CD4-positive, alpha-beta T cell treated with Interleukin-4 for 1 hour (primary cell): ENCODE data around the gene EXT2.

Experiments used
- DNase-seq, 2 donors: peaks; one replicate each; pipeline ENCODE4 v3.0.0-alpha.2; 2020 to 2022

The EXT2 gene

DNA sequence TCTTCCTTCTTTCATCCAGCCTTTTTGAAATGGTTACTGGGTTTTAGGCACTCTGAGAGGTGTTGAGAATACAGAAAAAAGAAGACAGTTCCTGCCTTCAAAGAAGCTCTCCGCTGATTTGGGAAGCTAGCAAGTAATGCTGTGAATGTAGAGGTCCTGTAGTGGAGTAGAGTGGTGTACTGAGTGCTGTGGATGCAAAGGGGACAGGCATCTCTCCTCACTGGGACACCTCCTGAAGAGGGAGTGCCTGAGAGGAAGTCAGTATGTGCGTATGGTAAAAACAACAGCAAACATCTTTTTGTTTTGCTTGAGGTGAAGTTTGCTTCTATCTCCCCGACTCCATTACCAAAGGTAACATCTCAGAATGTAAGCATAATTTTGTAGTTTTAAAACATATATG is 77.5 kb downstream of the EXT2 start:
- DNase-seq: no peak

DNA sequence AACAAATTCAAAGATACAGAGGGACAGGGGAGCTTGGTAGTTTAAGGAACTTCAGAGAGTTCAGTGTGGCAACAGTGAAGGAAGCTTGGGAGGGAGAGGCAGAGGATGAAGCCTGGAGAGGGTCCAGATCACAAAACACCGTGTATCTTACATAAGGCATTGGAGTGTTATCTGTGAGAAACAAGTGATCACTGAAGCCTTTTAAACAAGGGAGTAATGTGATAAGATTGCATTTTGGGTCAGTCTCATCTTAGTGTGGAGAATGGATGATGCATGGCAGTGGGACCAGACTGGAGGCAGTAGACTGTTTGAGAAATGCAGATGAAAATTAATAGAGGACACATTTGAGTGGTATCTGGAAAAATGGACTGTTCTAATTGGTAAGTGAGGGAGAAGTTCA is 79.4 kb downstream of the EXT2 start:
- no peak for DNase-seq

DNA sequence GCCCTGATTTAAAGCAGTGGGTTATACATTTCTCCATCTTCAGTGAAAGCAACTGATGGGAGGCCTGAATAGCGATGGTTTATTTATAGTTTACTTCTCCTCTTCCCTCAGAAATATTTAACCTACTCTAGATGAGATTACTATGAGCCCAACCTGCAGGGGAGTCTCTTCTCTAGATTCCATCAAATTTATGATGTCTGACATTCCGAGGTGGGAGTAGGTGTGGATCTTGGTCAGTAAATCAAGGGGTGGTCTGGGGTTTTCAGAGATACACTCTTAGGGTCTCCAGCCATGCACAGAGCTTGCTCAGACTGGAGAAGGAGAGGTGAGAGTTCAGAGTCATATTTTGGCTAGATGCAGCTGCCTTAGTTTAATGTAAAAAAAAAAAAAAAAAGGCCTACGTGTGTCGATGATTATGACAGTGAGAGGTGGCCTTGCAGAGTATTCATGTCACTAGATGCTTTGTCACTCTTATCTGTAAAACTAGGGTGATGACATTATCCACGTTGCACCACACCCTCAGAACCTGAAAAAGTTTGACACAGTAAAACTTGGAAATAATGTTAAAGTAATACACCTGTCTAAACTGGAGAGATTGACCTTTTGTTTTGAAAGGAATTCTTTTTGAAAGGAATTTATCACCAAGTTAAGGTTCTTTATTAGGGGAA is 81.2 kb downstream of the EXT2 start:
- no peak for DNase-seq

GRCh38 chr11:44177905-44178304 is 82.4 kb downstream of the EXT2 start:
- DNase-seq: no peak

DNA sequence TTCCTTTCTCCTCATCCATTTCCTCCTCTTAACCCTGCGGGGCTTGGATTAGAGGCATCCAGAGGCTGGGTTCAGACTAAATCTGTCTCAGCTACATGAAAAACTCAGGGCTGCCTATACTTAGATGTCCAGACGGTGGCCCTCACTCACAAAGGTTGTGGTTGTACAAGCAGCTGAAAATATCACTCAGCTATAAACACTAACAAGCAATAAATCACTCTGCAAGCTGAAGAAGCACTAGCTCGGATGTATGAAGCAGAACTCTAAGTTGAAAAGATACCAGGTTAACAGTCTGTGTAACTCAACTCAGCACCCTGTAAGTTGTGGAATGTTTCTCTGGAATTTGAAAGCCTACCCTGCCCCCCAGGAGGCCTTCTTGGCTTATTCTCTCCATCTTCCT is 82.9 kb downstream of the EXT2 start:
- DNase-seq: no peak

- DNase-seq: no peak
These were observed 83.7 kb downstream of the EXT2 start for GRCh38 chr11:44179173-44179572.

DNA sequence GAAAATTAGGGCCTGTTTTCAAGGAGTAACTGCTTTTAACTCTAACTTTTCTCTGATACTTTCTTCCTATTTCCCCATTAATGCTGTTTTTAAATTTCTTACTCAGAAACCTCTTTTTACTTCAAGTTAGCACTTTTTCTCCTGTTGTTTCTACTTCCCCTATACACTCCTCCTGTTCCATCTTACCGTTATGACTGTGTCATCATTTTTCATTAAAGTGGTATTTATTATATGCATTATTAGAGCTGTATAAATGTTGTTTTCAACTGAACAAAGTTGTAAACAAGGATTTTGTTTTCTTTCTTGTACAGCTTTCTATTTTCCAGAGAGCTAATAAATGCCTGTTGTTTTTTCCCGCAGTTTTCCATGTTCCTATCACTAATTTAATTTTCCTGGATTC is 84.6 kb downstream of the EXT2 start:
- DNase-seq: no peak

- DNase-seq: no peak
These were observed 90.0 kb downstream of the EXT2 start for GRCh38 chr11:44185522-44185921.

DNA sequence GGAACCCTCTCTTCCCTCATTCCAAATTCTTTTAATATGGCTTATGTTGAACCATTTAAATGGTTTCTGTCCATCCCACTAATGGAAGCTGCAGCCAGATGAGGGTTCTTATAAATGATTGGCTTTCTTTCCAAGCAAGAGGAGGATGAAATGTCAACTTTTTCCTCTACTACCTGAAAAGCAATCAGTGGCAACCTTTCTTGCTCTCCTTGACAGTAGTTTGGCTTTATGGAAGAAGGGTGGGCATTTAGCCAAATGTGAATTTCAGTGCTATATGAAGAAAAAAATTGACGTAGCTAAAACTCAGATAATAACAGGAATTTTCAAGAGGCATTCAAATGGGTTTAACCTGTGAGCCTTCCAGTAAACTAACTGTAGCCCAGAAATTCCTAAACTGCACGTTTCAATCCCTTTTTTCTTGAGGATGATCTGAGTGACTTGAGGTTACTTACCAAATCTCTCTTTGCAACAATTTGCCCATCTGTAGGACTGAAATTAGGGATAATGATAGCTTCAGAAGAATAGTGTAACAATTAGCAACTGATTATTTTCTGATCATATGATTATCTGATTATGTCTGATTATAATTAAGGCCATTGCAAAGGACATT is 90.9 kb downstream of the EXT2 start:
- DNase-seq: no peak

GRCh38 chr11:44188643-44189042 is 93.2 kb downstream of the EXT2 start:
- no peak for DNase-seq

- no peak for DNase-seq
These were observed 94.8 kb downstream of the EXT2 start for GRCh38 chr11:44189986-44190882.

DNA sequence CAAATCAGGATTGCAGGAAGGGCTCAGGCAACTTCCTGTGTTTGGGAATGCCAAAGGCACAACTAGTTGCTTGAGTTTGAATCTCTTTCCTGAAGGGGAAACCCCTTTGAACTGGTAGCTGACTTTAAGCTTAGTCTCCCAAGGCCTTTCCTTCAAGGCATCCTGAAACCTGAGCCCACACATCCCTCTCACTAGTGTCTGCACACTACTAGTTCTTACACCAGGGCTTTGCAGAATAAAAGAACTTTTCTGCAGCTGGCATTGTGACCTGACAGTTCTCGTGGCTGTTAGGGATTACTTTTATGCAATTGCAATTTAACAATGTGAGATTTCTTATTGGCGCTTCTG is 95.4 kb downstream of the EXT2 start:
- no peak for DNase-seq

DNA sequence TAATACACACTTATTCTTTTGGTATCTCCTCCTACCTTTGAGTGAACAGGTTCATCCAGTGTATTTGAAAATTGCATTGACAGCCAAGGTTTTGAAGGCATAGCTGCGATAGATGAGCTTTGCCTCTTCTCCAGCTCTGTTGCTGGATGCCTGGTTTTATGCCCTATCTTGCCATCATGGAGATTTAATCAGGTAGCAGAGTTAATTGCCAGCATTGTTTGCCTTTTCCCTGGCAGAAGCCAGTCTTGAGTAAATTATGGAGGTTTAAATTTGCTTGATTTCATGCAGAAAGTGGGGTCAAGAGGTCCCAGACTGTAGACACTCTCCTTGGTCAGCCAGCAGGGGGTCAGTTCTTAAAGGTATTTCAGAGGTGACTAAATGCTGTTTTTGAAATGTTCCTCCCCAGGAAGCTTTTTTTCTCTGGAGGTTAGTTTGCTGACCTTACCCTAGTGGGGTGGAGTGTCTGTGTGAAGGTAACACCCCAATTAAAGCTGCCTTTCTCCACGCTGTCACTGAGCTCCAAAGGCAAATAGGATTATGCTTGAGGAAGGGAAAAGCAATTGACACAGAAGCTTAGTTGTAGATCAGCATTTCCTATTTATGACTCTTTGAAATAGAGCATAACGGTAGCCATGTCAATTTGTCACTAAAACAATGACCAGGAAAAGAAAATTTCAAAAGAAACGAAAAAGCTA is 96.0 kb downstream of the EXT2 start:
- DNase-seq: no peak

DNA sequence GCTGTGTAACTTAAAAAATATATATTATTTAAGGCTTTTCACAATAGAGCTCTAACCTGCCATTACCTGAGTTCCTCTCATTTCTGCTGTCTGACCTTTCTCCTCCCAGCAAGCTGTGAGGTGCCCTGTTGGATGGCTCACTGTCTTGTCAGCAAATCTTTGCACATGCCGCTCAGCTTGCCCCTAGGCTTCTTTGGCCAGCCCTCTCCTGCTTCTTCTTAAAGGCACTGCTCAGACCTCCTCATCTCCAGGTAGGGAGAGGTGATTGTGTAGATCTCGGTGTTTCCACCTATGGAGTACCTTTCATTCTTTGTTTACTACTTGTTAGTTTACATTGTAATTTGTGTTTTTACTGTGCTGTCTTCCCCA is 96.5 kb downstream of the EXT2 start:
- DNase-seq: no peak

- no peak for DNase-seq
These were observed 97.1 kb downstream of the EXT2 start for GRCh38 chr11:44192462-44193100.

GRCh38 chr11:44193856-44194255 is 98.4 kb downstream of the EXT2 start:
- no peak for DNase-seq

DNA sequence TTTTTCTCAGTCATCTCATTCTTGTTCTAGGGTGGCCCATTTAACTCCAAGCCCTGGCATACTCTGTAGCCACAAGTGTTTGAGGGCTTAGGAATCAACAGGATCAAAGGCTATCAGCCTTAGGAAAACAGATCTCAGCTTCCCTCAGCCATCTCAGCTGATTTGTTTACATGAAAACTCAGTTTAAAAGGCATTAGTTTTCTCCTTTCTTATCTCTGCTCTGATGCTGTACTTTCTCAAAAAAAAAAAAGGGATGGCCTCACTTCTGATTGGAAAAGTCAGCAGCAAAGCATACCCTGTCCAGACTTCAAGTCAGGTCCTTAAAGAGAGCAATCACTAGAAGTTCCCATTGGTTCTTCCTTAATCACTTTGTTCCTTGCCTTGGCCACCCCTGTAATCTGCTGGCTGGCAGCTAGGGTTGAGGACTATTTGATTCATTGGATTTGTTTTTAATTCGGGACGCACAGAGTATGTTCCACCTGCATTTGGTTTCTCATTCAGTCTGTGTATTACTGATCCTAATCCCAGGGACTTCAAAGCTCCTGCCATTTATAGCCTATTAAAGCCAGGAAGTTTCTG is 102.8 kb downstream of the EXT2 start:
- DNase-seq: no peak

DNA sequence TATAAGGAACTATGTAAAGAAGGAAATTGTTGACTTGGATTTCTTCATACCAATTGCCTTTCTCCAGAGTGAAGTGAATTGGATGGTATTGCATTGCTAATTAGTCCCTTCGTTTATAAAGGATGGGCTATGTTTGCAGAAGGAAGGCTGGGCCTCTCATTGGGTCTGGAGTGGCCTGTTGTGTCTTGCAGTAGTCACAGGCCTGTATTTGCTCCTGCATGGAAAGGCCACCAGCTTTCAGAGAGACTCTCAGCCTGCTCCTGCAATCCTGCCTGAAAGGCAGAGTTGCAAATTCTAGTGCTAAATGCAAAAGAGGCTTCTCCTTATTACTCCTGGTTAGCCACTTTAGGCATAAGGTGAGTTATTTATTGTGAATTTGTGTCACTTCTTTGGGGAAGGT is 103.8 kb downstream of the EXT2 start:
- DNase-seq: no peak

- no peak for DNase-seq
These were observed 104.3 kb downstream of the EXT2 start for GRCh38 chr11:44199816-44200215.

GRCh38 chr11:44203270-44204043 is 108.0 kb downstream of the EXT2 start:
- no peak for DNase-seq

- no peak for DNase-seq
These were observed 109.9 kb downstream of the EXT2 start for GRCh38 chr11:44205352-44205751.

- DNase-seq: no peak
These were observed 110.4 kb downstream of the EXT2 start for GRCh38 chr11:44205836-44206235.
